HEK293T (cell line): Measurements from ENCODE around the gene HACE1.

ENCODE experiments used
- L3MBTL2 ChIP-seq: fragments of 450-650 bp; conservative IDR thresholded peaks from 2 replicates; pipeline ENCODE4 v1.6.1; 2016; ENCODE audit warnings: mild to moderate bottlenecking
- SUZ12 ChIP-seq: fragments of 450-650 bp; IDR thresholded peaks from 2 replicates; pipeline ENCODE4 v1.6.1; 2016; ENCODE audit warnings: mild to moderate bottlenecking
- TARDBP ChIP-seq: fragments of 450-650 bp; IDR thresholded peaks from 2 replicates; pipeline ENCODE4 v1.6.1; 2016
- ZNF384 ChIP-seq: fragments of 450-650 bp; IDR thresholded peaks from 2 replicates; pipeline ENCODE4 v1.6.1; 2016

- TF ChIP-seq SUZ12 (no peak), TARDBP (no peak), L3MBTL2 (no peak), ZNF384 (no peak)
Measured at GRCh38 chr6:104692008-104692407, 167.7 kb downstream of the HACE1 start.
